HG02840 (cell line): ENCODE data around the gene TPI1.

Source experiments
- ATAC-seq: cut with Tn5 transposase; IDR thresholded peaks from one replicate; pipeline ENCODE4 v1.9.1; 2021; ENCODE audit warnings: mild to moderate bottlenecking, moderate library complexity, moderate number of reproducible peaks; ENCODE audit not compliant: unreplicated experiment, low FRiP score

TPI1 gene

GRCh38 chr12:6914246-6914946, 47.1 kb downstream of the TPI1 start, which contains the start of gene ENO2:
Gene ENO2 (plus strand): TSS chr12:6914580. CDS start chr12:6915833, 1,253 bp downstream.
- peak; percentile 53 for ATAC-seq

- ATAC-seq: no peak
Observed at GRCh38 chr12:6914947-6915788, 47.8 kb downstream of the TPI1 start.

- ATAC-seq: no peak
Observed at GRCh38 chr12:6915789-6916285, 48.5 kb downstream of the TPI1 start.

- ATAC-seq: no peak
Observed at GRCh38 chr12:6916426-6917200, 49.3 kb downstream of the TPI1 start.

GRCh38 chr12:6917491-6918231, 50.3 kb downstream of the TPI1 start:
- no peak for ATAC-seq

- no peak for ATAC-seq
Observed at GRCh38 chr12:6919588-6919987, 52.3 kb downstream of the TPI1 start.
